Stimulated activated CD4-positive, alpha-beta T cell treated with anti-CD3 and anti-CD28 coated beads, Interleukin-1b, Interleukin-23, amount 100 ng/mL, for 24 hours (primary cell): ENCODE results near the gene PLXNB2.
"Not testable (repeated sequence)": the region's sequence is repeated elsewhere in the genome, so short reads cannot be mapped to it uniquely, and the experiment has no call there.

ENCODE experiments used
- DNase-seq, 4 experiments: peaks; one replicate each; pipeline ENCODE4 v3.0.0-alpha.2; 2020; ENCODE audit warnings: low read depth in 4 of 4, low spot score in 1 of 4

PLXNB2 gene

GRCh38 chr22:50282361-50283155 is 24.9 kb downstream of the PLXNB2 start:
- DNase-seq, result no peak

- DNase-seq, result no peak
Observed at GRCh38 chr22:50281957-50282356, 25.5 kb downstream of the PLXNB2 start.

GRCh38 chr22:50281384-50281760 is 26.1 kb downstream of the PLXNB2 start:
- DNase-seq, result no peak

- no peak for DNase-seq
Observed at GRCh38 chr22:50280708-50281383, 26.6 kb downstream of the PLXNB2 start.

GRCh38 chr22:50280022-50280707 is 27.3 kb downstream of the PLXNB2 start:
- no peak for DNase-seq

GRCh38 chr22:50278956-50279619 is 28.4 kb downstream of the PLXNB2 start:
- no peak for DNase-seq

GRCh38 chr22:50278461-50278860 is 29.0 kb downstream of the PLXNB2 start:
- no peak for DNase-seq

- no peak for DNase-seq
Observed at GRCh38 chr22:50277761-50278160, 29.7 kb downstream of the PLXNB2 start.

GRCh38 chr22:50276143-50276542 is 31.3 kb downstream of the PLXNB2 start:
- DNase-seq, result peak in 1 of 4 experiments; percentile 30

- DNase-seq, result no peak
Observed at GRCh38 chr22:50275181-50276055, 32.0 kb downstream of the PLXNB2 start.

- no peak for DNase-seq
Observed at GRCh38 chr22:50274771-50275170, 32.7 kb downstream of the PLXNB2 start.

- DNase-seq, result no peak
Observed at GRCh38 chr22:50274311-50274710, 33.1 kb downstream of the PLXNB2 start.

- DNase-seq, result not testable (repeated sequence)
Observed at GRCh38 chr22:50273781-50274180, 33.7 kb downstream of the PLXNB2 start.

GRCh38 chr22:50273352-50273751 is 34.1 kb downstream of the PLXNB2 start:
- not testable (repeated sequence) for DNase-seq

- no peak for DNase-seq
Observed at GRCh38 chr22:50272044-50272802, 35.2 kb downstream of the PLXNB2 start.

GRCh38 chr22:50271519-50271970 is 35.9 kb downstream of the PLXNB2 start:
- peak in 3 of 4 experiments; percentile 37 to 54 (median 40) for DNase-seq

GRCh38 chr22:50270666-50271394 is 36.6 kb downstream of the PLXNB2 start:
- peak; percentile 38 to 49 (median 44) for DNase-seq

- peak; percentile 42 to 71 (median 52) for DNase-seq
Observed at GRCh38 chr22:50269970-50270665, 37.3 kb downstream of the PLXNB2 start, which contains the start of gene MAPK11. TSS of gene MAPK11 (minus strand) at chr22:50270380. CDS start at chr22:50270292, 88 bp downstream.
